Neural cell (in vitro differentiated cells): ENCODE data around the gene POC5. TPM values are rescaled to one million over a fixed set of nuclear protein-coding genes. Genes with fewer than 3 reads are reported as not detected.

Experiments used
- H2AFZ ChIP-seq: fragments of 200-600, 300-800 bp; sonication (generic), shearing (Covaris generic); 2 replicates; pipeline ENCODE4 v1.6.0; 2014; ENCODE audit warnings: low read depth, mild to moderate bottlenecking, antibody characterized with exemption, low read length, moderate library complexity
- H3F3A ChIP-seq: fragments of 200-600 bp; shearing (Covaris generic); 2 replicates; pipeline ENCODE4 v1.6.1; 2016; ENCODE audit warnings: mild to moderate bottlenecking, moderate library complexity, mixed read lengths, antibody characterized with exemption, low read length; ENCODE audit not compliant: insufficient read depth, poor library complexity, severe bottlenecking
- H3K27ac ChIP-seq: fragments of 200-600, 300-800 bp; sonication (generic), shearing (Covaris generic); 2 replicates; pipeline ENCODE4 v1.5.1; 2014; ENCODE audit warnings: mild to moderate bottlenecking, low read length, moderate library complexity
- H3K27me3 ChIP-seq: fragments of 300-800, 200-600 bp; sonication (generic), shearing (Covaris generic); 2 replicates; pipeline ENCODE4 v1.6.0; 2014; ENCODE audit warnings: mild to moderate bottlenecking, low read depth, low read length, moderate library complexity; ENCODE audit not compliant: insufficient read depth
- H3K36me3 ChIP-seq: fragments of 300-800, 200-600 bp; sonication (generic), shearing (Covaris generic); 2 replicates; pipeline ENCODE4 v1.5.1; 2014; ENCODE audit warnings: mild to moderate bottlenecking, antibody characterized with exemption, low read length, moderate library complexity; ENCODE audit not compliant: insufficient read depth
- H3K4me2 ChIP-seq: fragments of 300-800, 200-600 bp; sonication (generic), shearing (Covaris generic); 2 replicates; pipeline ENCODE4 v1.6.0; 2014; ENCODE audit warnings: mild to moderate bottlenecking, low read length
- H3K4me3 ChIP-seq: fragments of 300-800, 200-600 bp; sonication (generic), shearing (Covaris generic); 2 replicates; pipeline ENCODE4 v1.5.1; 2014; ENCODE audit warnings: mild to moderate bottlenecking, low read length, moderate library complexity
- H3K79me2 ChIP-seq: fragments of 200-600 bp; shearing (Covaris generic); replicated peaks from 2 replicates; pipeline ENCODE4 v1.6.0; 2014; ENCODE audit warnings: mild to moderate bottlenecking, low read length, moderate library complexity; ENCODE audit not compliant: insufficient read depth
- H3K9ac ChIP-seq: fragments of 300-800, 200-600 bp; sonication (generic), shearing (Covaris generic); 2 replicates; pipeline ENCODE4 v1.6.1; 2016; ENCODE audit warnings: mild to moderate bottlenecking, low read length, mixed read lengths
- H3K9me2 ChIP-seq: fragments of 200-600 bp; shearing (Covaris generic); 2 replicates; pipeline ENCODE4 v1.6.1; 2016; ENCODE audit warnings: mild to moderate bottlenecking, low read length, mixed read lengths; ENCODE audit not compliant: insufficient read depth
- H3K9me3 ChIP-seq: fragments of 200-600, 300-800 bp; sonication (generic), shearing (Covaris generic); 2 replicates; pipeline ENCODE4 v1.6.1; 2016; ENCODE audit warnings: mild to moderate bottlenecking, mixed run types, low read length, moderate library complexity, mixed read lengths
- H4K20me1 ChIP-seq: fragments of 200-600 bp; shearing (Covaris generic); 2 replicates; pipeline ENCODE4 v1.6.1; 2016; ENCODE audit warnings: mild to moderate bottlenecking, mixed run types; ENCODE audit not compliant: insufficient read depth
- EP300 ChIP-seq: fragments of 450-650 bp; conservative IDR thresholded peaks from 2 replicates; pipeline ENCODE4 v1.6.1; 2014; ENCODE audit warnings: antibody characterized with exemption, mild to moderate bottlenecking, moderate library complexity; ENCODE audit not compliant: poor library complexity, severe bottlenecking
- EZH2 ChIP-seq: fragments of 200-600, 300-800 bp; shearing (Covaris generic), sonication (generic); IDR thresholded peaks from 2 replicates; pipeline ENCODE4 v1.6.1; 2014; ENCODE audit warnings: antibody characterized with exemption, low read length, borderline replicate concordance, mild to moderate bottlenecking; ENCODE audit not compliant: insufficient read depth, poor library complexity, severe bottlenecking
- MXI1 ChIP-seq: fragments of 450-650 bp; conservative IDR thresholded peaks from 2 replicates; pipeline ENCODE4 v1.6.1; 2014; ENCODE audit warnings: antibody characterized with exemption, mild to moderate bottlenecking; ENCODE audit not compliant: poor library complexity, severe bottlenecking
- POLR2AphosphoS5 ChIP-seq: IDR thresholded peaks from 2 replicates; pipeline ENCODE4 v1.6.1; 2012
- RAD21 ChIP-seq: fragments of 450-650 bp; conservative IDR thresholded peaks from 2 replicates; pipeline ENCODE4 v1.6.1; 2014; ENCODE audit warnings: antibody characterized with exemption, mild to moderate bottlenecking, moderate library complexity
- REST ChIP-seq: IDR thresholded peaks from 2 replicates; pipeline ENCODE4 v1.6.1; 2012; ENCODE audit warnings: borderline replicate concordance
- SMC3 ChIP-seq: fragments of 450-650 bp; conservative IDR thresholded peaks from 2 replicates; pipeline ENCODE4 v1.6.1; 2014; ENCODE audit warnings: antibody characterized with exemption, mild to moderate bottlenecking, moderate library complexity; ENCODE audit not compliant: poor library complexity
- TAF1 ChIP-seq: IDR thresholded peaks from 2 replicates; pipeline ENCODE4 v1.6.1; 2012; ENCODE audit warnings: low read depth
- polyA plus RNA-seq: library from polyadenylated mRNA; depleted of rRNA; stranded (reverse); fragments of >200 nt; gene quantifications from 2 replicates; pipeline ENCODE4 v1.2.3, GENCODE V29; 2014
- TF ChIP-seq, protein P1 (sequence below): fragments of 450-650 bp; IDR thresholded peaks from 2 replicates; pipeline ENCODE4 v1.5.1; 2014; ENCODE audit warnings: antibody characterized with exemption, mild to moderate bottlenecking, moderate library complexity; ENCODE audit not compliant: poor library complexity, severe bottlenecking

POC5 gene
- polyA plus RNA-seq, 1 donor from 2014 or later = 36.1 TPM

DNA sequence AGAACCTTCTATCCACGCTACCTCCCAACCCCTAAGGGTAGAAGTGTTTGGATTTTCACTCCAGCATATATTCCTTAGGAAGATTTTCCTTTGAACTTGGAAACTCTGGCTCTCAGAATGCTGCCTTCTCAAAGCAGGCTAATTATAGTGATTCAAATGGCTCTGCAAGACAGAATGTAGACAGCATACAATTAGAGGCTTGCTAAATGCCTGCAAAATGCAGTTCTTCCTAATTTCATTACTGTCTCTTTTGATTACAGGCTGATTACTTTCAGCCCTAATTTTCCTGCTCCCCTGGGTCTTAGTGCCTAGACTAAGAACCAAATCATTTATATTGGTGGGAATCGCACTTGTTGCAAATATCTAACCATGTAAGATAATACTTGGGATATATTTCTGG is 55.2 kb downstream of the POC5 start:
- Histone ChIP-seq H3K4me3 (no peak overlapping the region), H3K4me2 (no peak overlapping the region), H4K20me1 (no peaks in the 10 kb centered on the region), H3K27ac (no peak overlapping the region), H3K9me2 (no peaks in the 10 kb centered on the region), H3K9me3 (no peaks in the 10 kb centered on the region), H3K27me3 (no peaks in the 10 kb centered on the region), H3K9ac (no peak overlapping the region), H3K36me3 (no peaks in the 10 kb centered on the region), H2AFZ (no peak overlapping the region), H3F3A (no peaks in the 10 kb centered on the region), H3K79me2 (no peaks in the 10 kb centered on the region)
- no peak for TF ChIP-seq RAD21
- TF ChIP-seq MXI1 = no peak

GRCh38 chr5:75660678-75661465 is 56.4 kb downstream of the POC5 start:
- Histone ChIP-seq H3K36me3 (no peaks in the 10 kb centered on the region), H3K9ac (no peak overlapping the region), H3K27ac (no peak overlapping the region), H4K20me1 (no peaks in the 10 kb centered on the region), H3K79me2 (no peaks in the 10 kb centered on the region), H3K9me2 (no peaks in the 10 kb centered on the region), H3K27me3 (no peaks in the 10 kb centered on the region), H3K4me3 (no peak overlapping the region), H3F3A (no peaks in the 10 kb centered on the region), H2AFZ (no peak overlapping the region), H3K9me3 (no peaks in the 10 kb centered on the region), H3K4me2 (no peak overlapping the region)
- TF ChIP-seq POLR2AphosphoS5 (no peak), REST (no peak), EZH2 (no peak), RAD21 (no peak), SMC3 (no peak), MXI1 (no peak), EP300 (no peak), TAF1 (no peak)
- TF ChIP-seq, protein P1, sequence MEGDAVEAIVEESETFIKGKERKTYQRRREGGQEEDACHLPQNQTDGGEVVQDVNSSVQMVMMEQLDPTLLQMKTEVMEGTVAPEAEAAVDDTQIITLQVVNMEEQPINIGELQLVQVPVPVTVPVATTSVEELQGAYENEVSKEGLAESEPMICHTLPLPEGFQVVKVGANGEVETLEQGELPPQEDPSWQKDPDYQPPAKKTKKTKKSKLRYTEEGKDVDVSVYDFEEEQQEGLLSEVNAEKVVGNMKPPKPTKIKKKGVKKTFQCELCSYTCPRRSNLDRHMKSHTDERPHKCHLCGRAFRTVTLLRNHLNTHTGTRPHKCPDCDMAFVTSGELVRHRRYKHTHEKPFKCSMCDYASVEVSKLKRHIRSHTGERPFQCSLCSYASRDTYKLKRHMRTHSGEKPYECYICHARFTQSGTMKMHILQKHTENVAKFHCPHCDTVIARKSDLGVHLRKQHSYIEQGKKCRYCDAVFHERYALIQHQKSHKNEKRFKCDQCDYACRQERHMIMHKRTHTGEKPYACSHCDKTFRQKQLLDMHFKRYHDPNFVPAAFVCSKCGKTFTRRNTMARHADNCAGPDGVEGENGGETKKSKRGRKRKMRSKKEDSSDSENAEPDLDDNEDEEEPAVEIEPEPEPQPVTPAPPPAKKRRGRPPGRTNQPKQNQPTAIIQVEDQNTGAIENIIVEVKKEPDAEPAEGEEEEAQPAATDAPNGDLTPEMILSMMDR = no peak
